HS-27A (cell line): ENCODE data around the gene TRIM45.
"Not testable (repeated sequence)": the region's sequence is repeated elsewhere in the genome, so short reads cannot be mapped to it uniquely, and the experiment has no call there.

Experiments used
- DNase-seq: peaks from one replicate; pipeline ENCODE4 v3.0.0-alpha.2; 2012; ENCODE audit warnings: low read depth, missing footprints

Gene TRIM45

DNA sequence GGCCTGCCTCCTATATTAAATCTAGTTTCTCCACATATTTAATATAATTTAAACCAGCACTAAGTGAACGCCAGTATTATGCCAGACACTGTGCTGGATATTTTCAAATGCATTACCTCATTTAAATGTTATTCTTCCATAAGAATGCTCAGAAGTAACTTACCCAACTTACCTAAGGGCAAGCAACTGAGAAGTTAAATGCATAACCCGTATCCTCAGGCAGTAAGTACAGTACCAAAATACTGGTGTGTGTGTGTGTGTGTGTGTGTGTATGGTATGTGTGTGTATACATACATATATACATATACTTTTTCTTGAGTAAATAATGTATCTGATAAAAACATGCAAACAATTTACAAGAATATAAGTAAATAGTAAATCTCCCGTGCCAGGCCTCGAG lies 9.0 kb upstream of the TRIM45 start:
- DNase-seq = no peak

DNA sequence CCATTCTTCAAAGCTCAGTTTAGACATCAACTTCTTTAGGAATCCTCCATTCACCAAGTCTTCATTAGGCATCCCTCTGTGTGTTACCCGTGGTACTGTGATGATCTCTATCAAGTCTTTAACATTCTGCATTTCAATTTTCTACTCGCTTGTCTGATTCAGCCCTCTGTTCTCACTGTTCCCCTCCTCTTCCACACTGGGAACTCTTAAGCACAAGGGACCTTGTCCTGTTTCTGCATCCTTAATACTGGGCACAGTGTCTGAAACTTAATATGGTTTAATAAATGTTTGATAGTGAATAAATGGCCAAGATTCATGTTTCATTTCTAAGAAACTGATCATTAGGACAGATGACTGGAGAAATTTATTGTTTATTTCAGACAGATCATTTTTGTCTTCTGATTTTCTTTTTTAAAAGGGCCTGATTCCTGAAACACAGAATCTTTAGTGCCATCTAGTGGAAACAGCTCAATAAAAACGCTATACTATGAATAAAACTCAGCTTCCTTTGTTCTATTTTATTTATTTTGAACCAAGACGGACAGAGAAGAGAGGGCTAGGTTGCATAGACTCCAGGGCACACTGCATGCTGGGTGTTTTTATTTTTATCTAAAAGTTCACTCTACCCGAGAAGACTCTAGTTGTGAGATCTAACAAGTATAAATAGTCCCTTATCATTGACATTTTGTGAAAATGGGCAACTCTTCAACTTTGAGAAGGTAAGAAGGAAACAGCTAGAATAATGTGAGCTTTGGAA lies 7.0 kb upstream of the TRIM45 start:
- DNase-seq = no peak

DNA sequence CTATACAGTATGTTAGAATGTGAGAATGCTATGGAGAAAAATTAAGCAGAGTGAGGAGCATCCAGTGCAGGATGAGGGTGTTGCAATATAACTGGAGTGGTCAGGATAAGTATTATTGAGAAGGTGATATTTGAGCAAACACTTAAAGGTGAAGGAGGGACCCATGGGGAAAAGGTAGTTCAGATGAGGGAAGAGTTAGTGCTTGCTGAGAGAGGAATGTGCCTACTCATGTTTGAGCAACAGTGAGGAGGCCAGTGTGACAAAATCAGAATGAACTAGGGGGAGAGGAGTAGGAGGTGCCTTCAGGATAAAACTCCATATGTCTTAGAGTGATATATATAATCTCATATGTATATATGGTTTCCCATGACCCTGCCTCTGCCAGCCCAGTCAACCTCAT lies 6.2 kb upstream of the TRIM45 start:
- DNase-seq = no peak

DNA sequence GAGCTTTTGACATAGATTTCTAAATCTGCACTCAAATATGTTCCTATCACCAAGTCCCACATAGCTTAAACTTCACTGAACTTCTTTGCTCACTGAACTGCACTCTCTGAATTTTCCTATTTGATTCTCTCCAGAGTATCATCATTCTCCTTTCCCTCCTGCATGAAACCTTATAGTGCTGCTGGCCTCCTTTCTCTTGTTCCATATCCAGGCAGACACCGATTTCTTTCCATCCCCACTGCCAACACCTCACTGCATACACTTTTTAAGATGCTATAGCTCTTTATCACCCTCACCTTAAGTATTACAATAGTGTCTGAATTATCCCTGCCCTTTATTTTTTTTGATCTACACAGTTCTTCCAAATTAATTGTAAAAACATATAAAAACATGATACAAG lies 3.1 kb upstream of the TRIM45 start:
- DNase-seq = no peak

- no peak for DNase-seq
Observed at GRCh38 chr1:117123274-117123673, 1.7 kb upstream of the TRIM45 start.

DNA sequence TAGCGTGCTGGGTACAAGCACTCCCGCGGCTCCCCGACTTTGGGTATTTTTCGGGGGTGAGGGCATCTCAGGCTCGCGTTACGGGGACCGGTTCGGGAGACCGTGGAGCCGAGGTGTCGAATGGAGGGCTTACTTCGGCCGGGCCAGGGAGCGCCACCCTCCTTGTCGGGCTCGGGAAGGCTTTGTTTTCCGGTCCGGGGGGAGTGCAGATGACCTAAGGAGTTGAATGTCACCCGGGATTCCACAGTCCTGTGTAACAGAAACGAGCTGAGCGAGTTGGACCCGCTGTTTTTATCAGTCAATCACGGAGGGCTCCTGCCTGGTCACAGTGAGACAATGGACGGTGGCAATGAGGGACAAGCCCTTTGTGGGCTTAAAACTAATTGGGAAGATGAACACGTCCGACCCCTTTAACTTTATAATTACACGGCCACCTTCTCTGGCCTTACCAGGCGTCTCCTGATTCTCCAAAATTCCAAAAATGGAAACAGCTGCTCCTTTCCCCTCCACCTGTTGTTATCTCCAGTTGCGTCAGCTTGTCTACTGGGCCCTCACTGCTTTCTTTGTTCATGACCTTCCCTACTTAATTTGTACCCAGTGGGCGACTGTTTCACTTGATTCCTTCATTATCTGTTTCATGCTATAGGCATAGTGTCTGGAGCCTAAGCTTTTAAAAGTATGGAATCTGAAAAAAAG lies 929 bp upstream of the TRIM45 start:
- no peak for DNase-seq

DNA sequence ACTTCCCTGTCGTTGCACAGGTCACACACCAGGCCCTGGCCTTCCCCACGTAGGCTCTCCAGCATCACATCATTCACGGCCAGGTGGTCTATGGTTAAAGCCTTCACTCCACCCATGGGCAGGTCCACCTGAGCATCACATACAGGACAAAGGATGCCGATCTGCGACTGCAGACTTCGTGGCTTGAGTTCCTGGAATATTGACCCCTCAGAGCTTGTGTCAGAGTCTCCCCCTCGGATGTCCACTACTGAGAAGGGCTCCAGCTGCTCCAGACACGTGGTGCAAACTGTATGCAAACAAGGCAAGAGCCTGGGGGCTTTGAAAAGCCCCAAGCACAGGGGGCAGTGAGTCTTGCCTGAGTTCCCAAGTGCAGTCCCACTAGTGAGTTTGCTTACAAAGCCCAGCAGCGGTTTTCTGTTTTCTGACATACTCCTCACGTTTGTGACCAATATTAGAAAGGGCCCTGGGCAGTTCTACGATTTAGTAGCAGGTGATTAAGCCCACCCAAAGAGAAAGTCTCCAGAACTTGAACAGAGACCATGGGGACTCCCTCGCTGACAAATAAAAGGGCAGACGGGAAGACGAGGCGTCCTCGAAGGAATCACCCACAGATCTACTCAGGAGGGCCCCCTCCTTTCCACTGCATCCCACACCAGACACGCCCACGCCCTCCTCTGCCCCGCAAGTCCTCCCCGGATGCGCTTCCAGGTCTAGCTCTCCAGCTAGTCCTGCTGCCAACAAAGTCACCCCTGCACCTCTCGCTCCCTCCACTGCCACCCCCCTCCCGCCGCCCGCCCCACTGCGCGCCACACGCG lies 568 bp downstream of the TRIM45 start:
- no peak for DNase-seq

DNA sequence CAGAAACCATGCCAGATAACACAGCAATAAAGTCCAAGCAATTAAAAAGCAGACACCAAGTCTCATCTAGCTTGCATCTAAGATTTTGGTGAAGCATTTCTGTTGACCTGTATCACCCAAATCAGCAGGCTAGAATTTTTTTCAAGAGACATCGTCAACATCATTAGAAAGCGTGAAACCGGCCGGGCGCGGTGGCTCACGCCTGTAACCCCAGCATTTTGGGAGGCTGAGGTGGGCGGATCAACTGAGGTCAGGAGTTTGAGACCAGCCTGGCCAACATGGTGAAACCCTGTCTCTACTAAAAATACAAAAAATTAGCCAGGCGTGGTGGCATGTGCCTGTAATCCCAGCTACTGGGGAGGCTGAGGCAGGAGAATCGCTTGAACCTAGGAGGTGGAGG lies 2.4 kb downstream of the TRIM45 start:
- DNase-seq = not testable (repeated sequence)

DNA sequence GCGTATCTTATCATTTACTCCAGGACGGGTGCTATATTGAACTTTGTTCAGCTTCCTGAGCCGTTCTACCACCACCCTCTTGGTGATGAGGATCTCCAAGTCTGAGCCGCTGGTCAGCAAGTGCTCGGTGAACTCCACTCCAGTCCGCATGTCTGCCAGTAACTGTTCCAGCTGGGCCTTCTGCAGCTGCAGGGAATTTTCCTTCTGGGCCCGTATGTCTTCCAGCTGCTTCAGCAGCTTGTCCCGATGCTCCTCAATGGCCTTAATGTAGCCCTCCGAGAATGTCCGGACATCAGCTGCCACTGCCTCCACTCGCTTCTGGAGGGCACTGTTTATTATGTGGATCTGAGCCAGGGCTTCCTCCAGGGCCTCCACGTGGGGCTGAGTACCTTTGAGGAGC lies 3.4 kb downstream of the TRIM45 start:
- no peak for DNase-seq

DNA sequence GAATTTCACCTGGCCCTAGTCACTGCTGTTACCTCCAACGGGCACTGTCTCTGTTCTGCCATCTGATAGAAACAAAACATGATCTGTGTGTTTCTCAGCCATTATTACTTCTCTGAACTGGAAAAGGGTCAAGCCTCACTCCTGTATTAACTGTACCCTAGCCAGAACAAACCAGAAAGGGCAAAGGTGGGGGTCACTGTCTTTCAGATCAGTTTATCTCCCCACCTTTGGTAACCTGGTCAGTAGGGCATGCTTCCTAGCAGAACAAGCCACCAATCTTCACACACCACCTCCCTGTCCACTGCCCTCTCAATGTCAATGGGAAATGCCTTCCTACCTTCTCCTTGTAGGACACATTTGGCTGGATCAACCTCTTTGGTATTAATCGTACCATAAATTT lies 3.9 kb downstream of the TRIM45 start:
- no peak for DNase-seq

DNA sequence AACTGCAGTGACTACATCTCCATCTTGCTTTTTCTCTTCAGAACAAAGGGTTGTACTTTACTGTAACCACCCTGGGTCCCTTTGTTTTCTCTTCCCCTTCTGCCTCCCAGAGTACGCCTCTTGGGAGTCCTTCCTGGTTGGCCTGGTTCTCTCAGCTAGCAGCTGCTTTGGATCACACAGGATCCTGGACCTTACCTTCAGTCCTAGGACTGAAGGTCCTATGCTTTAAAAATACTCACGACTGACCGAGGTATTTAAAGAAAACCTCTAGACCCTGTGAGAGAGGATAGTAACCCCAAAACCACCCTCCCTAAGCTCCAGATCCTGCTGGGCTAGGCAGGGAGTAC lies 4.8 kb downstream of the TRIM45 start:
- DNase-seq = no peak

DNA sequence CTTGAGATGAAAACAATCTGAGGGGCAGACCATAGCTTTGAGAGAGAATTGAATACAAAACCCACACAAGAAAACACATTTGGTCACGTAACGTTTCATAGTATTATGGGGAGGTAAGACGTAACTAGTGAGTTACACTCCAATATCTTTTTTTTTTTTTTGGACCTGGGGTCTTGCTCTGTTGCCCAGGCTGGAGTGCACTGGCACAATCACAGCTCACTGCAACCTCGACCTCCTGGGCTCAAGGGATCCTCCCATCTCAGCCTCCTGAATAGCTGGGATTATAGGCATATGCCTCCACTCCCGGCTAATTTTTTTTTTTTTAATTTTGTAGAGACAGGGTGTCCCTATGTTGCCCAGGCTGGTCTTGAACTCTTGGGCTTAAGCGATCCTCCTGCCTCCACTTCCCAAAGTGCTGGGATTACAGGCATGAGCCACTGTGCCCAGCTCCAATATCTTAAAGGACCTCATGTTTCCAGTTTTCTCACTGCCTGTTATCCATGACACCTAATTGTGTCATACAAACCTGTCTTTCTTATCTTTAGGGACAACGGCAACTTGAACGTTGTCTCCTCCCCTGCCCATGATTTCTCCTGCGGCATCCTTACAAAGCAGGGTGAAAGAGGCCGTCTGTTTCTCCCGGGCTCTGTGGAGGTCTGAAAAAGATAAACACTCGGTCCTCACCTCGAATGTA lies 5.3 kb downstream of the TRIM45 start:
- no peak for DNase-seq

DNA sequence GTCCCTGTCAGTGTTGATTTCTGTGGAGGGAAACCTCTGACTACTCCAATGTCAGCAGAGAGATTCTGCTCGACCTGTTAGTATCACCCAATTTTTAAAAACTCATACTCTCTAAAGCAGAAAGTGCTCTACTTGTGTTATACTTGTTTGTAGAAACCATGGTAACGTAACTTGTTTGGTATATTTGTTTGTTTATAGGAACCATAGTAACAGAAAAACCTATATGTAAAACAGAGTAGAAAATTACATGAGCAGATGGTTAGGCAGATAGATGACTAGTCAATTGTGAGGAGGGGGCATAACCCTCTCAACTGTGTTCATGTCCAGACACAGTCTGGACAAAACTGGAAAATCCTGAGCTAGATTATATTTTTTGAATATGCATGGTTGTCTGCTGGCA lies 6.7 kb downstream of the TRIM45 start:
- DNase-seq = no peak

- DNase-seq = no peak
Observed at GRCh38 chr1:117113199-117113598, 8.3 kb downstream of the TRIM45 start.

DNA sequence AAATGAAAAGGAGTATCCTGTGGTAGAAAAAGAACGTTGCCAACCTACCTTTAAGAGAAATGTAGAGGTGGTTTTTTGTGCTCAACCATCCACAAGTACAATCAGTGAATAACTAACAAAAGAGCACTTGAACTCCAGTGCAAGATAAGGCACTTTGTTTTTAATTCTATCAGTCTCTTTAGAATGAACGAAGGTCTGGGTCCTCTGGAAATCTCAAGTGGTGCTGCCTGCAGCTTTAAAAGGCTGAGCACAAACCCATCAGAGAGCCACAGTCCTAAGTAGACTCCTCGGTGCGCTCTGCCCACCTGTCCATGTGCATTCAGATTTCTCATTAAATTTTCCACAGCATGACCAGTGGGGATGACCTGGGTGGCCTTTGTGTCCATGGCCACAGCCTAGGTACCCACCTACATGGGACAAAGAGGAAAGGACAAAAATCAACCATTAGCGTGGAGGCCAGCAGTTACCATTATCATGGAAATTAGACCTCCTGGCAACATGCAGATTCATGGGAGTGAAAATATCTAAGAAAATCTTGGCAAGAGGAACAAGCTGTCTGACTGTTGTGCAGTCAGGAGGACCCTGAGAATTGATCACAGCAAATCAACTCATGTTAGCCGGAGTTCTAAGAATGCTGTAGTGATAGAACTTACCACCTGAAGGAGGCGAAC lies 9.4 kb downstream of the TRIM45 start:
- no peak for DNase-seq

GRCh38 chr1:117110774-117111173 lies 10.8 kb downstream of the TRIM45 start:
- DNase-seq = no peak

DNA sequence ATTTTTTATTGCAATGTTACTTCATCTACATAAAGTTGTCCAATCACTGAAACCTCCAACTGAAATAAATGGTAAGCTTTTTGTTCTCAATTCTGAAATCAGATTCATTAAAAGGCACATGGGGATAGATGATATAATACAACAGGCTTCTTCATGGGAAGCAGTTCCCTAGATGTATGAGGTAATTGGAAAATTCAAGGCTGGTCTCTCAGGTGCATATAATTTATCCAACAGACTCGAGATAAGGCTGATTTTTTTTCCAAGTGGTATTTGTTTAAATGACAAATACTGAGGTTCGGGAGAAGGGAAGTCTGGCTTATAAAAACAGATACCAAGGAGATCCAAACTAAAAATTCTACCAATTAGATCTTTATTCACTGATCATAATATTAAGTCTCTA lies 14.2 kb downstream of the TRIM45 start:
- DNase-seq = no peak

DNA sequence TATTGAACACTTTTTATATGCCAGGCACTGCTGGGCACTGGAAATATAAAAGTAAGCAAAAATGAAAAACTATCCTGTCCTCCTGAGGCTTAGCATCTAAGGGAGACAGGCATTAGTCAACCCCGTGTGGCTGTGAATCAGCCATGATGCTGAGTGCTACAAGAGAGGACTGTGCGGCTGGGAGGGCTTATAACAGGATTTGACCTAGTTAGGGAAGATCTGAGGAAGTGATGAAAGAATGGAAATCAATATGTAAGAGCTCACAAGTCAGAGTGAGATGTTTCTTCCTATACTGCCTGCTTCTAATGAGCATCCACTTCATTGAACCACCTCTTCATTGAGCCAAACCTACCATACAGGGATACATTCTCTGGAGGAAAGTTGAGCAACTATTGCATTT lies 15.1 kb downstream of the TRIM45 start:
- no peak for DNase-seq

DNA sequence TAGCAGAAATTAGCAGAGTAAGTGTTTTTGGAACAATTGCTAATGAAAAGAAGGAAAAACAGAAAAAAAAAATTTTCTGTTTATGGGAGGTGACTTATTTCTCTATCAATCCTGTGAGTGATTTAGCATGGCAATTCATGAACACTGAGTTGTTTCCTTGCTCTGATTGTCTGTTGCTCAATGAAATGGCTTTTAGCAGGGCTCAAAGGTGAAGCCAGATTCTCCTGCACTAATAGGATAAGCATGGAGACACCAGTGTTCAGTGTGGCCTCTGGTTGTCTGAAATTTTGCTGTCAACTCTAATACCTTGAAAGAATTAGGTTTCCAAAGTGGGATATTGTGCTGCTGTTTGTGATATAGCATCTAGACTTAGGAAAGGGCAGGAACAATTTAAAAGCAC lies 15.8 kb downstream of the TRIM45 start:
- DNase-seq = no peak

- no peak for DNase-seq
Observed at GRCh38 chr1:117104986-117105385, 16.6 kb downstream of the TRIM45 start.

GRCh38 chr1:117101858-117102257 lies 19.7 kb downstream of the TRIM45 start:
- not testable (repeated sequence) for DNase-seq

- no peak for DNase-seq
Observed at GRCh38 chr1:117101334-117101733, 20.2 kb downstream of the TRIM45 start.
